Hepatic stellate cell (primary cell): ENCODE results near the gene DUSP3.
"Not testable (repeated sequence)": the region's sequence is repeated elsewhere in the genome, so short reads cannot be mapped to it uniquely, and the experiment has no call there.

Source experiments
- DNase-seq: peaks from one replicate; pipeline ENCODE4 v3.0.0; 2011; ENCODE audit warnings: low spot score

DUSP3 gene

DNA sequence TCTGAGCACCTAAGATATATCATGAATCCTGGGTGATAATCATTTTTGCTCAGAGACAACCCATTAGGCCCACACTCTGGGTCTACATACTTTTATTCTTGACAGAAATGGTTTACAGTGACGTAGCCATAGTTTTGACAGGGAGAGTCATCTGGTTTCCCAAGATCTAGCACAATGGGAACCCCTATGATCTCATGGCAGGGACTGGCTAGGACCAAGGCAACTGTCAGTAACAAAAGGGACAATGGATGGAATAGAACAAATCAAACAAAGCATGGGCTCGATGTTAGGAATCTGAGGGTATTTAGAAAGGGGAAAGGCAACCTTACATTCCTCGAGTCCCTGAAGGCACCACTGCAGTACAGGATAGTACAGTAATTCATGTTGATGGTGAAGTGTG is 22.0 kb upstream of the DUSP3 start:
- no peak for DNase-seq

DNA sequence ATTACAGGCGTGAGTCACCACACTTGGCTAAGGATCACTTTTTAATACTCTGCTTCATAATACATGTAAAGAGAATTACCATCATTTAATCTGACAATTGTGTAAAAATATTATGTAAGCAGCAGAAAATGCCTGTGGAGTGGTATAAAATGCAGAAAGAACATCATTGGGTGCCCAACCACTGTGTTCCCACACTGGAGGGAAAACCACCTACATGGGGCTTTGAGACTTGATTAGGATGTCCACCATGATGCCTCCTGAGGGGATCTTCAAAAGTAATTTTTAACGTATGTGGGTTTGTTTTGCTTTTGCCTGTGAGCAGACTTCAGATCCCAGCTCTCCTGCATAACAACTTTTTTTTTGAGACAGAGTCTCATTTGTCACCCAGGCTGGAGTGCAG is 20.3 kb upstream of the DUSP3 start:
- DNase-seq: no peak

DNA sequence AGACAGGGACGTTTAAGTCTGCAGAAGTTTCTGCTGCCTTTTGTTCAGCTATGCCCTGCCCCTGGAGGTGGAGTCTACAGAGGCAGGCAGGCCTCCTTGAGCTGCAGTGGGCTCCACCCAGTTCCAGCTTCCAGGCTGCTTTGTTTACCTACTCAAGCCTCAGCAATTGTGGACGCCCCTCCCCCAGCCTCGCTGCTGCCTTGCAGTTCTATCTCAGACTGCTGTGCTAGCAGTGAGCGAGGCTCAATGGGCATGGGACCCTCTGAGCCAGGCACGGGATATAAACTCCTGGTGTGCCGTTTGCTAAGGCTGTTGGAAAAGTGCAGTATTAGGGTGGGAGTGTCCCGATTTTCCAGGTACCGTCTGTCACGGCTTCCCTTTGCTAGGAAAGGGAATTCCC is 19.2 kb upstream of the DUSP3 start:
- not testable (repeated sequence) for DNase-seq

DNA sequence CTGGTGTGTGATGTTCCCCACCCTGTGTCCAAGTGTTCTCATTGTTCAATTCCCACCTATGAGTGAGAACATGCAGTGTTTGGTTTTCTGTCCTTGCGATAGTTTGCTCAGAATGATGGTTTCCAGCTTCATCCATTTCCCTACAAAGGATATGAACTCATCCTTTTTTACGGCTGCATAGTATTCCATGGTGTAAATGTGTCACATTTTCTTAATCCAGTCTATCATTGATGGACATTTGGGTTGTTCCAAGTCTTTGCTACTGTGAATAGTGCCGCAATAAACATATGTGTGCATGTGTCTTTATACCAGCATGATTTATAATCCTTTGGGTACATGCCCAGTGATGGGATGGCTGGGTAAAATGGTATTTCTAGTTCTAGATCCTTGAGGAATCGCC is 13.9 kb upstream of the DUSP3 start:
- not testable (repeated sequence) for DNase-seq

DNA sequence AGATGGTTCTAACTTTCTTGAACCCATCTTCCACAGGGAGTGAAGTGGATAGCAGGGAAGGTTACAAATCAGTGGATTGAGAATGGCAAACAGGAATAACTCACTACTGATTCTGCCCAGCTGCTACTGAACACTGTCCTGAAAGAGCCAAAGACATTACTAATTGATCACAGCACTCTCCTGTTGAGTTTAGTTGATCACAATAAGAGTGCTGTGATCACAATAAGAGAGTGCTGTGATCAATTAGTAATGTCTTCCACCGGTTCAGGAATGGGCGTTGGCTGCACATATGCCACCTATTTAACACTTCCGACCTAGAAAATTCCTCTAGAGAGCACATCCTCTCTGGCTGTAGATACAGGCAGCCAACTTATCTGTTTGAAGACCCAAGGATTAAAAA is 12.8 kb upstream of the DUSP3 start:
- no peak for DNase-seq

DNA sequence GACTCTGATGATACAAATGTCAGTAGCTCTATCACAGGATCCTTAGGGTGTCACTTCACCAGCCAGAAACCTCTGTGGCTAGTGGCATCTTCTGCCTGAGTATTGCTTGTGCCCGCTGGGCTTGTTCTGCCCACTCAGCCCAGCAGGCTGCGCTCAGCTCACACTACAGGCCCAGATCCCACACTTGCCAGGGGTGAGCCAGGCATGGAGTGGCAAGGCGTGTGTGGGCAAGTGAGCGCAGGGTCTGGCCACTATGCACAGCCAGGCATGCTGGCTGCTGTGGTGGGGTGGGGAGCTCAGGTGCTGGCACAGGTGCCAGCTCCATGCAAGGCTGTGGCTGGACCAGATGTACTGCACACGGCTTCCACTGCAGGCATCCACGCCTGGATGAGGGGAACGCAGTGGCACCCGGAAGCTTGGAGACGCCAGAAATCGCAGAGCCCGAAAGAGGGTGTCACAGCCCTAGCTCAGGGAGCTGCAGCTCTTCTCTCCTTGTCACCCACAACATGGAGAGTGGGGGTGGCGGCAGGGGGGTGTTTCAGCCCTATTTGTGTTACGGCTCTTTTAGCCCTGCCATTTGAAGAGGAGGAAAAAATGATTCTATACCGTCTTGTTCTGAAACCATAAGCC is 11.6 kb upstream of the DUSP3 start:
- no peak for DNase-seq

DNA sequence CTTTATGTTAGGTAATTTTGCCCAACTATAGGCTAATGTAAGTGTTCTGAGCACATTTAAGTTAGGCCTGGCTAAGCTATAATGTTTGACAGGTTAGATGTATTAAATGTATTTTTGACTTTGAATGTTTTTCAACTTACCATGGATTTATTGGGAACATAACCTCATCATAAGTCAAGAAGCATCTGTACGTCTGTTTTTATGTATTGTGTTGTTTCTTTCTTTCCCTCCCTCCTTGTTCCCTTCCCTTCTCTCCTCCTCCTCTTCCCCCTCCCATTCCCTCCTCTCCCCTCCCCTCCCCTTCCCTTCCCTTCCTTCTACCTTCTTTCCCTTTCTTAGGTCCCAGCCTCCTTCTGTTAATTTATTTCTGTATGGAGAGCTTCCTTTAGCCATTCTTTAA is 10.7 kb upstream of the DUSP3 start:
- no peak for DNase-seq

DNA sequence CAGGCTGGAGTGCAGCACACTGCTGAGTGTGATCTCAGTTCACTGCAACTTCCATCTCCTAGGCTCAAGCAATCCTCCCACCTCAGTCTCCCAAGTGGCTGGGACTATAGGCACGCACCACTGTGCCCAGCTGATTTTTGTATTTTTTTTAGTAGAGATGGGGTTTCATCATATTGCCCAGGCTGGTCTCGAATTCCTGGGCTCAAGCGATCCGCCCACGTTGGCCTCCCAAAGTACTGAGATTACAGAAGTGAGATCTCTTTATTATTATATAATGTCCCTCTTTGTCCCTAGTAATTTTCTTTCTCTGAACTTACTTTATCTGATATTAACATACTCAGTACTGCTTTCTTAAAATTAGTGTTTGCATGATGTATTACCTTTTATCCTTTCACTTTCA is 9.8 kb upstream of the DUSP3 start:
- DNase-seq: no peak

DNA sequence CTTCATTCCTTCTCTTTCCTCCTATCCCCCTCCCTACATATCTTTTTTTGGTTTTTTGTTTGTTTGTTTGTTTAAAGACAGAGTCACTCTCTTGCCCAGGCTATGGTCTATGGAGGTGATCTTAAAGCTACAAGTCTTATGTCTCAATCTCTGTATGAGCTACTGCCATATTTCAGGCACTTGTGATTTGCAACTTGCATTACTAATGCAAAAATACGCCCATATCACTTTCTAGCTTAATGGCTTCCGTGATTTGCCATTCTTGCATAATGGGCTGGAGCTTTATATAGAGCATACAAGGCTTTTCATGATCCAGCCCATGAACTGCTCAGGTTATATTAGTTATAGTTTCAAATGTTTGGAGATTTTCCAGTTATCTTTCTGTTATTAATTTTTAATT is 9.0 kb upstream of the DUSP3 start:
- DNase-seq: no peak

DNA sequence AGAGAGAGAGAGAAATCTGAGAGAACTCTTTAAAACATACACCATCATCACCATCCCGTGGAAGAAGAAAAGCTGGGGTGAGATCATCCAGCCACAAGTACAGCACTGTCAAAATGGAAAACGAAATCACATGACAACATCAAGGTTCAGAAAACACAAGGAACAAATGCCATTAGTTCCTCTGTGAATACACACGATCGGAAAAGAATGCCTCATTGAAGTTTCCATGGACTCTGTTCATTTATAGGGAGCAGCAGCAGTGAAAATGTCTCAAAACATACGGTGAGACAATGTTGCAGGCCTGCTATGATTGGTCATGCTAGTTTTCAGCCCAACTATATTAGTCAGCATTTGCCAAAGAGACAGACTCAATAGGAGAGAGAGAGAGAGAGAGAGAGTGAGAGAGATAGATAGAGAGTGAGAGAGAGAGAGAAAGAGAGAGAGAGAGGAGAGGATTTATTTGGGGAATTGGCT is 5.9 kb upstream of the DUSP3 start:
- peak; percentile 58 for DNase-seq

DNA sequence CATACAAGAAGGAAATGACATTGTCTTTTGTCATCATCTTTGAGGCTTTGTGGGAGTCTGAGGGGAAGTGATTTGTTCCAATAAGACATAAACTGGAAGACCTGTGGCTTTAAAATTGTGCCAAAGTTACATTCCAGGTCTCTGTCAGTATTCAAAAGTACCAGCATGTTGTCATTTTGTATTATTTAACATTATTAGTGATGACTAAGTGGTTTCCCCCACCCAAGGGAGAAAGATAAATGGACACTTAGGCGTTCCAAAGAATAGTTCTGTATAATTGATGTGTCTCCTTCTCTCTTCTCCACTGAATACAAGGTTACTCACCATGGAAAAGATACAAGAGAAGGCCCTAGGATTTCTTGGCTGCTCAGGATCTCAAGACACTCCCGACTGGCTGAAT is 5.3 kb upstream of the DUSP3 start:
- DNase-seq: no peak

DNA sequence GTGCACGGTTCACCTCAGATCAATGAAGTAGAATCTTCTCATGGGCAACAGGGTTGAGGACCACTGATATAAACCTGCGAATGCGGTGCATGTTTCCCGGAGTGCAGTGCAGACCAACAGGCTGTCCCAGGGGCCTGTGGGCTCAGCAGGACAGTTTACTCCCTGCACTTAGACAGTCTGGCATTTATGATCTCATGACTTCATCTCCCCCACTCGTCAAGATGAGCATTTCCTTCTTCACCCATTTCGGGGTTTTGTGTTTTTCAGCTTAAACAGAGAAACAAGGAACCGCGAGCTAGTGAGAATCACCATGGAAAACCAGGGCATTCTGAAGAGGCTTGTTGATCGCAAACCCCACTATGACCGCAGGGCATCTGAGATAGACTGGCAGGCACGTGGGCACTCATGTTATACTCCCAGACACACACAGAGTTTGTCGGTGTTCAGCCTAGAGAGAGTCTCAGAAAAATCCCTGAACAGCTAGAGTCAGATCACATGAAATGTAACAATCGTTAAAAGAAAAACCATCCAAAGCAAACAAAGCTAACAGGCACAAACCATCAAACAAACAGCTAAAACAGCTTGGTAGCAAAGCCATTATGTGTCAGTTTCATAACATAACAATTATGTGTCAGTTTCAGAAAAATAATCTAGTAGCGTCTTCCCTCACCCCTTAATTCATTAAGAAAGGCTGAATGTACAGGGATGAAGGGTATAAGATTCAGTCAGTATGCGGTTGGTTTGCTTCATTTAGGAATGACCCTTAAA is 4.3 kb upstream of the DUSP3 start:
- DNase-seq: no peak

DNA sequence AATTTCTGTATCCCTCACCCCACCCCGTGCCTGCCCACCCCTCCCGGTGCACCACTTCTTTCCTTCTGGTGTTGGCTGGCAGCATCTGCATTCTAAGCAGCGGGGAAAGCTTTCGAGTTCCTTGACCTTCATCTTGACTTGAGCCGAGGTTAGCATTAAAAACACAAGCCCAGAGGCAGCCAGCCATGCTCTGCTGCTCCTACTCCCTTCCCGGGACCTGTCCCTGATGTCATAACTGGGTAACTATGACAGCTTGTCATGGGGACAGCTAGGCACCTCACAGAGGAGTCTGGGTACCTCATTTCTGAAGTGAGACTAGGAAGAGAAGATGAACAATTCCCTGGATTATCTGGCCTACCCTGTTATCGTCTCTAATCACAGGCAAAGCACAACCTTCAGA is 1.4 kb upstream of the DUSP3 start, which contains the start of gene CFAP97D1:
Gene CFAP97D1 (plus strand): TSS at position 301 of the 400 bp plus-strand sequence. CDS start 28 bp downstream, at position 329.
- no peak for DNase-seq

DNA sequence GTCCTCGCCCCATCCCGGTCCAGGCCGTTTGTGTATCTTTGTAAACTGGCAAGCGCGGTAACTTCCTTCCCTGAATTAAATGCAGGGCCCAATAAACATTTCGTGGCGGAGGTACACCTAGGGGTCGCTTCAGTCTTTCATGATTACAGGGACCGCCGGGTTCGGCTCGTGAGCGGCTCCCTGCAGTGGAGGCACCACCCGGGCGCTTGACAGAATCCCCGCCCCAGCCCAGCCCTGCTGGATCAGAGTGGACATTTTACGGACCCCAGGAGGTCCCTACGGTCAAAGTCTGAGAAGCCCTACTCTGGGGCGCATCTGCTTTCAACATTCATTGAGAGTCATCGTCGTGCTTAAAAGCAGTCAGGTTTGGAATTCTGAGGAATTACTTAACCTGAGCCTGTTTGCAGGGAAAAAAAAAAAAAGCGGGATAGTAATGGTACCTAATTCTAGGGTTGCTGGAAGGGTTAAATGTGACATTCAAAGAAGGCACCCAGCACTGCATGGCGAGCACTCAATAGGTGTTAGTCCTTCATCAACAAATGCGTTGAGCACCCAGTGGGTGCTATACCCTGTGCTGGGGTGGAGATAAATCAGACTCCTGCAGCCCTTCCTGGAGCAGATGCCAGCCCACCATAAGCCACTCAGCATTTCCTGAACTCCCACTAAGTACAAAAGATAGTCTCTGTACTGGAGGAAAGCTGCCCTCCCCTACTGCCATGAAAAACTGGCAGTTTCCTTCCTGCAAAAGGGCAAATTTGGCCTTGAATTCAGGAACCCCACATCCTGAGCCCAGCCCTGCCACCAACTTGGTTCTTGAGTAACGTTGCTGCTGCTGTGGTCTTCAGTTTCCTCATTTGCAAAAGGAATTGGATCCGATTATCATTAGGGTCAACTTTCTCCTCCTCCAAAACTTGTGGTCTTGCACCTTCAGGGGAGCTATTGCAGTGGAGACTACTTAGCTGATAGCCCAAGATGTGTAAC is 658 bp upstream of the DUSP3 start:
- no peak for DNase-seq

DNA sequence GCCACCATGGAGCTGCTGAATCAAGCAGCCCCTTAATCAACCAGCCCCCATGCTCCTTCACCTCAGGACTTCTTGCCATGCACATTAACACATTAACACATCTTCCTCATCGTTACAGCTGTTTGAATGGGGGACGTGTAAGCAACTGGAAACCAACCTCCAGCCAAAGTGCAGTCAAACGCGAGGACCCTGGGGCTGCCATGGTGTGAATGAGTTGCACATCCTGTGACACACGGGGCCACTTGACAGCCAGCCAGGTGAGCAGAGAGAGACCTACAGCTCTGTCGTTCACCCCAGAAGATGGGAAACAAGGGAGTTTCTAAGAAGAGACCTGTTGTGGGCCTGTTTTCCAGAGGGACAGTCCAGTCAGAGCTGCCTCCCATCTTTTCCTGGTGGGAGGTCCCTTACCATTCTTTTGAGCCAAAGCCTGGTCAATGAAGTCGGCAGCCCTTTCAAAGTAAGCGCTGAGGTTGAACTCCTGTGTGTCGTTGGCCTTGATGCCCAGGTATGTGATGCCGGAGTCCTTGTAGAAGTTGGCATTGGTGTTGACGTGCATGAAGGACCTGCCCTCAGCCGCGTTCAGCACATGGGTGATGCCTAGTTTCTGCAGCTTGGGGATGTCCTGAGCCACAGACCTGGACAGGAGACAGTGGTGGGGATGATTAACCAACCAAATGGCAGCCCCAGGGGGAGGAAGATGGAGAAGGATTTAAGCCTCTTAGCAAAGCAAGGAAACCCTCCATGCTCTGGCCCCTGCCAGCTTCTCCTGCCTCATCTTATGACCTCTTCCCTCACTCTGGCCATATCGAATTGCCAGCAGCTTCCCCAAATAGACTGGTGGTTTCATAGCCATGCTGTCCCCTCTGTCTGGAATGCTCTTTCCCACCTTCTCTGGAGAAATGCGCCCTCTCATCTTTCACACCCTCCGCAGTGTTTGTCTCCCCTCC is 4.2 kb downstream of the DUSP3 start:
- no peak for DNase-seq

DNA sequence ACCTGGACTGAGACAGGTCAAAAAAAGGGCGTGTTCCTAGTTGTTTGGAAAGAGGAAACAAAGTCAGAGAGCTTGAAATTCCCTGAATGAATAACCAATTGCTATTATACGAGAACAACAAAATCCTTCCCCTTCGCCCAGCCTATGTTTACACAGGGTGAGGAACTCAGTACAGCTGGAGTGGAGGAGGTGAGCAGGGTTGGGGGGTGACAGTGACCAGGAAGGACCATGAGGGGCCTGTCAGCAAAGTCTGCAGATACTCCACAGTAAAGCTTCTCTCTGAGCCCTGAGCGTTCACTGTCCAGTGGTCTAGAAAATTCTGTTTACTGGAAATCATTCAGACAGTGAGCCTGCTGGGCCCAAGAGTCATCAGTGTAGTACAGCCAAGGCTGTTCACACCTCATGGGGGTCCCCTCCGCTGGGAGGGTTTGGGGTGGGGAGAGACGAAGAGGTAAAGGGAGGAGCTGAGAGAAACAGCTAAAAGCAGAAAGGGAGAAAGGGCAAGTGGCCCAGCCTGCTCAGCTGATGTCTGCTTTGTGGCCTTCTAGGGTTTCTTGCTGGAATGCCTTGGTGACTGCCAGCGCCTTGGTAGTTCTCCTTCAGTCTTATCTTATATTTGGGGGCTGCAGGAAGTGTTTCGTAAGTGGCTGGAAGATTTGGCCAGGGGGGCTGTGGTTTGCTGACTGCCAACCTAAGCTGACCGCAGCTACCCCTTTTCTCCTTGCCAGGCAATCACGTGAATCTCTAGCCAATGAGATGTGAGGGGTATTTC is 5.7 kb downstream of the DUSP3 start:
- no peak for DNase-seq

DNA sequence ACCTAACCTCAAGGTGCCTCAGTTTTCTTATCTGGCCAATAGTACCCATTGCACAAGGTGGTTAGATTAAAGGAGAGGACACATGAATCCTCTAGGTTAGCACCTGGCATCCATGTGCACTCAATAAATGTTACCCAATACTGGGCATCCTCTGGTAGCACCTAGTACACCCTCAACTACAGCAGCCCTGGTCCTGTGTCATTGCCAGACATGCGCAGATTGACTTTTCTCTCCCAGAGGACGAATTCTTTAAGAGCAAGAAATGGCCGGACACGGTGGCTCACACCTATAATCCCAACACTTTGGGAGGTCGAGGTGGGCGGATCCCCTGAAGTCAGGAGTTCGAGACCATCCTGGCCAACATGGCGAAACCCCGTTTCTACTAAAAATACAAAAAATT is 7.3 kb downstream of the DUSP3 start:
- DNase-seq: no peak

DNA sequence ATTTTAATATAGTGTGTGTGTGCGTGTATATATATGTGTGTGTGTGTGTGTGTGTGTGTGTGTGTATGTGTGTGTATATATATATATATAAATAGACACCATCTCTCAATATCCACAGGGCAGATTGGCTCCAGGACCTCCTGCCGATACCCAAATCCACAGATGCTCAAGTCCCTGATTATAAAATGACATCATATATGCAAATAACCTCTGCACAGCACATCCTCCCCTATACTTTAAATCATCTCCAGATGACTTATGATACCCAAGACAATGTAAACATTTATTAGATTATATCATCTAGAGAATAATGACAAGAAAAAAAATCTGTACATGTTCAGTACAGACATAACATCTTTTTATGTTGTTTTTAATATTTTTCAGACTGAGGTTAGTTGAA is 7.8 kb downstream of the DUSP3 start:
- DNase-seq: no peak

DNA sequence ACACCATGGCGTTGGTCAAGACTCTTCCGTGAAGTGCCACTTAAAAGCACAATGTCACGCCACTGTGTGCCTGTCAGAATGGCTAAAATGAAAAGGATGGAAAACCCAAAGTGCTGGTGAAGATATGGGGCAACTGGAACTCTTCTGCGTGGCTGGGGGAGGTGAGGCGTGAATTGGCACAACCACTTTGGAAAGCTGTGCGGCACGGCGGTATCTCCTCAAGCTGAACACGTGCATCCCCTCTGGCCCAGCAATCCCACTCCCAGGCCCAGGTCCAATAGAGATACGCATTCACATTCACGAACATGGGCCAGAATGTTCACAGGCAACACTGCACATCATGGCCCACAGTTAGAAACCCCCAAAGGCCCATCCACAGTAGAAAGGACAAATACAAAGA is 8.9 kb downstream of the DUSP3 start:
- DNase-seq: no peak

DNA sequence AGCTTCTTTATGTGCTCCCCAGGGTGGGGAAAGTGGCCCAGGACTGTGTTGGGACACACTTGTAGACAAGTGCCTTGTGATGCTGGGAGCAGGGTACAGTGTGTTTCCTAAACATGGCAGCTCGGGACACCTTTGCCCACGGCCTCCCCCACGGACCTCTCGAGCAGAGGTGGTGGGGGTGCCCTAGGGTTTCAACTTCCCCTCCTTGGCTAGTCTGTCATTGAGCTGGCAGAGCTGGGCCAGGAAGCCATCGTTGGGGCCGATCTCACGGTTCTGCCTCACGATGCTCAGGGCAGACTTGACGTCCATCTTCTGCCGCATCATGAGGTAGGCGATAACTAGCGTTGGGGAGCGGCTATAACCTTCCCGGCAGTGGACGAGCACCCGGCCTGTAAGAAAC is 9.4 kb downstream of the DUSP3 start:
- DNase-seq: no peak

DNA sequence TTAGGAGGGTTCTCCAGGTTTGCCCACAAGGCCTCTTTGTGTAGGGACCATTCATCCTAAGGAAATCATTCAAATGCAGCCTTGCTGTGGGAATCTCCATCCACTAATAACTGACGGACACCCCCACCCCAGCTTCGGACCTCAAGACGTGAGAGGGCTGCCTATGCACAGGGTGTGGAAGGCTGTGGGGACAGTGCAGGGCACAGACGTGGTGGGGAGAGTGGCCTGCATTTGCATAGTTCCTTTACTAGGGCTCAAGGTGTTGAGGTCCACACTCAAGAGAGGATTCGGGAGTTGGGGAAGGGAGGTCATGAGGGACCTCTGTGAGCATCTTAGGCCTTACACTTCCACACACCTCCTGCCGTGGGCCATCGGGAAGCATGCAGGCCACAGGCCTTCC is 9.8 kb downstream of the DUSP3 start:
- no peak for DNase-seq
